Activated CD4-positive, alpha-beta T cell treated with anti-CD3 and anti-CD28 coated beads, Interleukin-2, amount 10 ng/mL, durations not matched to agents 24 days and 14 days (primary cell): ENCODE results near the gene ZNF630. TPM values are rescaled to one million over a fixed set of nuclear protein-coding genes. Genes with fewer than 3 reads are reported as not detected.
"Not testable (repeated sequence)": the region's sequence is repeated elsewhere in the genome, so short reads cannot be mapped to it uniquely, and the experiment has no call there.

ENCODE experiments used
- DNase-seq: peaks from one replicate; pipeline ENCODE4 v3.0.0; 2022
- H3K27ac Mint-ChIP-seq: one replicate; pipeline ENCODE4 v1.8.0; 2022; ENCODE audit warnings: mild to moderate bottlenecking, mixed read lengths
- H3K27me3 Mint-ChIP-seq: one replicate; pipeline ENCODE4 v1.8.0; 2022; ENCODE audit warnings: mixed read lengths
- H3K36me3 Mint-ChIP-seq: one replicate; pipeline ENCODE4 v1.8.0; 2022; ENCODE audit warnings: low read depth, mild to moderate bottlenecking, mixed read lengths
- H3K4me1 Mint-ChIP-seq: one replicate; pipeline ENCODE4 v1.8.0; 2021; ENCODE audit warnings: mixed read lengths
- H3K4me3 Mint-ChIP-seq: one replicate; pipeline ENCODE4 v1.8.0; 2022; ENCODE audit warnings: mild to moderate bottlenecking, moderate library complexity, mixed read lengths
- H3K9me3 Mint-ChIP-seq: one replicate; pipeline ENCODE4 v1.8.0; 2021; ENCODE audit warnings: mixed read lengths
- intact Hi-C: fragments of 100-400 bp; cut with micrococcal nuclease; formaldehyde crosslinking; loops from one replicate; pipeline ENCODE4 v1.15.1; 2023
- total RNA-seq: library from RNA; stranded (reverse); gene quantifications from 2 replicates; pipeline ENCODE4 v1.2.3, GENCODE V29; 2022

The ZNF630 gene
- 0.19 and 0.33 TPM in 2 replicates for total RNA-seq

- Mint-ChIP-seq H3K27ac (peak within 1 kb of the TSS; percentile 79), H3K36me3 (no peaks in the 10 kb centered on the region), H3K4me1 (peaks cover 10% of the 10 kb centered on the region), H3K27me3 (no peaks in the 10 kb centered on the region), H3K9me3 (peaks cover 4% of the 10 kb centered on the region), H3K4me3 (peak within 1 kb of the TSS; percentile 82)
- intact Hi-C loops: no loop called here
- DNase-seq: peak; percentile 78
Measured at GRCh38 chrX:48071064-48071985, at the start of gene ZNF630. Gene ZNF630, minus strand, starts transcription at chrX:48071640. Its CDS starts 4,754 bp downstream, at chrX:48066886.

- Mint-ChIP-seq H3K36me3 (no peaks in the 10 kb centered on the region), H3K4me3 (no peak overlapping the region), H3K27ac (no peak overlapping the region), H3K9me3 (no peaks in the 10 kb centered on the region), H3K27me3 (no peaks in the 10 kb centered on the region), H3K4me1 (no peaks in the 10 kb centered on the region)
- no peak for DNase-seq
- intact Hi-C loops: no loop called here
Measured at GRCh38 chrX:48107717-48108116, 36.3 kb upstream of the ZNF630 start.

- Mint-ChIP-seq H3K27ac (no peak overlapping the region), H3K27me3 (no peaks in the 10 kb centered on the region), H3K9me3 (no peaks in the 10 kb centered on the region), H3K36me3 (no peaks in the 10 kb centered on the region), H3K4me1 (no peaks in the 10 kb centered on the region), H3K4me3 (no peak overlapping the region)
- DNase-seq: no peak
- intact Hi-C loops: no loop called here
Measured at GRCh38 chrX:48102874-48103374, 31.5 kb upstream of the ZNF630 start.

DNA sequence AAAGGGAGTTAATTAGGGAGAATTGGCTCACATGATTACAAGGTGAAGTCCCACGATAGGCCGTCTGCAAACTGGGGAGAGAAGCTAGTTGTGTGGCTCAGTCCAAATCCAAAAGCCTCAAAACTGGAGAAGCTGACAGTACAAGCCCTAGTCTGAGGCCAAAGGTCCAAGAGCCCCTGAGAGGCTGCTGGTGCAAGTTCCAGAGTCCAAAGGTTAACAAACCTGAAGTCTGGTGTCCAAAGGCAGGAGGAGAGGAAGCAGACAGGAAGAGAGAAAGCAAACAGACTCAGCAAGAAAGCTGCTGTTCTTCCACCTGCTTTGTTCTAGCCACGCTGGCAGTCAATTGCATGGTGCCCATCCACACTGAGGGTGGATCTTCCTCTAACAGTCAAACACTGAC lies 30.0 kb upstream of the ZNF630 start:
- no peaks in the 10 kb centered on the region for H3K27me3 Mint-ChIP-seq
- H3K27ac Mint-ChIP-seq: no peak overlapping the region
- no peak for DNase-seq
- no peaks in the 10 kb centered on the region for H3K4me1 Mint-ChIP-seq
- intact Hi-C loops: no loop called here
- no peaks in the 10 kb centered on the region for H3K9me3 Mint-ChIP-seq
- no peak overlapping the region for H3K4me3 Mint-ChIP-seq
- H3K36me3 Mint-ChIP-seq: no peaks in the 10 kb centered on the region

- H3K27me3 Mint-ChIP-seq, H3K36me3 Mint-ChIP-seq, H3K9me3 Mint-ChIP-seq, intact Hi-C loops, DNase-seq, H3K27ac Mint-ChIP-seq, H3K4me1 Mint-ChIP-seq, H3K4me3 Mint-ChIP-seq: not testable (repeated sequence)
Measured at GRCh38 chrX:48092558-48092957, 21.1 kb upstream of the ZNF630 start.

DNA sequence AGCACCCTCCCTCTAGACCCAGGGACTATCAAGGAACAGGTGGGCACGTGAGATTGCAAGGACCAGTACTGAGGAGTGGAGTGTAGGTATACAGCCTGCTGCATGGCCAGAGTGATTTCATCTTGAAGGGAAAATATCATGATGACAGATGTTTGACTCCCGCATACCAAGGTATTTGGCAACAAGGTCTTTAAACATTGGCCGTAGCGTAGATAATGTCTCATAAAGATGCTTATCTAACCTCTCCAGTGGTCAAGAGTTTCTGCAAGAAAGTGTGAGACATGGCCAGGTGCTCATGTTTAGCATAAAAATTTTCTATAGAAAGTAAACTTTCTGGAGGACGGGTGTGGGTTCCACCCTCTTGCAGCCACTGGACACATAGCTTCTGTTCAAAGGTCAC lies 18.7 kb upstream of the ZNF630 start:
- H3K9me3 Mint-ChIP-seq: no peaks in the 10 kb centered on the region
- DNase-seq: no peak
- no peaks in the 10 kb centered on the region for H3K36me3 Mint-ChIP-seq
- no peaks in the 10 kb centered on the region for H3K4me1 Mint-ChIP-seq
- intact Hi-C loops: no loop called here
- no peaks in the 10 kb centered on the region for H3K27me3 Mint-ChIP-seq
- H3K27ac Mint-ChIP-seq: no peak overlapping the region
- no peak overlapping the region for H3K4me3 Mint-ChIP-seq

DNA sequence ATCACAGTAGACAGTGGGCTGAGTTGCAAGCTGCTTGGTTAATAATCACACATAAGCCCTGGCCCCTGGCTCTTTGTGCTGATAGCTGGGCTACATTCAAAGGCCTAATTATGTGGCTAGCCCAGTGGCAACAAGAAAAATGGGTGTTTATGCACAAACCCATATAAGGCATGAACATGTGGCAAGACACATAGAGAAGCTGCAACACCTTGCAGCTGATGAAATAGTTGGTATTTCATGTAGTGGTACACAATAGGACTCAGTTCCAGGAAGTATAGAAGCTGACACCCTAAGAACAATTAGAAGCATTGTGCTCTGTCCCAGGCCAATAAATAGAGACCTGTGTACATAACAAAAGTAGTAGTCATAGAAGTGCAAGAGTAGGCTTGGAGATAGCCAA lies 14.6 kb upstream of the ZNF630 start:
- no peaks in the 10 kb centered on the region for H3K27me3 Mint-ChIP-seq
- no peaks in the 10 kb centered on the region for H3K4me1 Mint-ChIP-seq
- no peaks in the 10 kb centered on the region for H3K9me3 Mint-ChIP-seq
- H3K4me3 Mint-ChIP-seq: no peak overlapping the region
- no peak overlapping the region for H3K27ac Mint-ChIP-seq
- intact Hi-C loops: loop anchor here (10.0 kb wide), 1 partner anchor 409 kb away; no protein-coding TSS in a partner anchor
- no peak for DNase-seq
- no peaks in the 10 kb centered on the region for H3K36me3 Mint-ChIP-seq

- intact Hi-C loops: loop anchor here (10.0 kb wide), 1 partner anchor 411 kb away; no protein-coding TSS in a partner anchor
- Mint-ChIP-seq H3K9me3 (no peaks in the 10 kb centered on the region), H3K27me3 (no peaks in the 10 kb centered on the region), H3K4me3 (no peak overlapping the region), H3K4me1 (no peaks in the 10 kb centered on the region), H3K27ac (no peak overlapping the region), H3K36me3 (no peaks in the 10 kb centered on the region)
- DNase-seq: no peak
Measured at GRCh38 chrX:48083706-48084105, 12.3 kb upstream of the ZNF630 start.

GRCh38 chrX:48083212-48083611 lies 11.8 kb upstream of the ZNF630 start:
- Mint-ChIP-seq H3K4me1 (no peaks in the 10 kb centered on the region), H3K4me3 (no peak overlapping the region), H3K27me3 (no peaks in the 10 kb centered on the region), H3K9me3 (no peaks in the 10 kb centered on the region), H3K27ac (no peak overlapping the region), H3K36me3 (no peaks in the 10 kb centered on the region)
- intact Hi-C loops: loop anchor here (10.0 kb wide), 1 partner anchor 412 kb away; no protein-coding TSS in a partner anchor
- DNase-seq: peak; percentile 77

DNA sequence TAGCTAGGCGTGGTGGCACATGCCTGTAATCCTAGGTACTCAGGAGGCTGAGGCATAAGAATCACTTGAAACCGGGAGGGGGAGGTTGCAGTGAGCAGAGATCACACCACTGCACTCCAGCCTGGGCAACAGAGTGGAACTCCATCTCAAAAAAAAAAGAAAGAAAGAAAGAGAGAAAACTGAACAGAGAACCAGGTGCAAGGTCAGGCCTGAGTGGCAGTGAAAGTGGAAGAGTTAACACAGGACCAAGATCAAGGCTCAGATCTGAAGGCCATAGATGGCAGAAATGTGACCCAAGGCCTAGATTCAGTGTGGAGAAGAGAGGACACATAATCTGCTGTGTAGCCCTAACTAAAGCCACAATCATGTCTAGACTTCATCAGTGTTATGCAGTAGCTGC lies 4.9 kb upstream of the ZNF630 start:
- intact Hi-C loops: no loop called here
- no peaks in the 10 kb centered on the region for H3K27me3 Mint-ChIP-seq

DNA sequence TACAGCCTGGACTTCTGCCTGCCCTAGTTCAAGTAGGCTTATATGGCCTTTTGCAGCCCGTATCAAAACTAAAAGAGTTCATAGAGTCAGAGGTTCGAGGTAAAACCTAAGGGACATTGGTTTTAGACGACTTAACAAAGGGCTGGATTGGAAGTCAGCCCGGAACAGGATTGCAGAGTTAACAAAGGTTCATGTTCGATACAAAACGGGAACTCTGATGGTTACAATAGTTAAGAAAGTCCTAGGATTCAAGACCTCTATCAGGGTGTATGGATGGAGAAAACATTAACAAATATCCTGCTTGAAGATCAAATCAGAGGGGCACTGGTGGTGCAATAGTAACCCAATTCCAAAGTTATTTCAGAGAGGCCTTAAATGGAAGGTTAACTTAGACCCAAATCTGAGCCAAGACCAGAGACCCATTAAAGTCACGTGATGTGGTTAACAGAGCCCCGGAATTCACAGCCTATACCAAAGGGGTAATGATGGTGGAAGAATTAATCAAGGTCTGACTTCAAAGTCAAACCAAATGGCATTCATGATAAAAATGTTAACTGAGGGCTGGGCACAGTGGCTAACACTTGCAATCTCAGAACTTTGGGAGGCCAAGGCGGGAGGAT lies 656 bp upstream of the ZNF630 start:
- Mint-ChIP-seq H3K4me3 (peak overlapping the region; percentile 82), H3K36me3 (no peaks in the 10 kb centered on the region), H3K4me1 (peaks cover 10% of the 10 kb centered on the region), H3K27ac (peak overlapping the region; percentile 79), H3K27me3 (no peaks in the 10 kb centered on the region), H3K9me3 (peaks cover 4% of the 10 kb centered on the region)
- intact Hi-C loops: no loop called here
- DNase-seq: no peak

More for the DNA sequence above, 4.9 kb upstream of the ZNF630 start:
- no peak for DNase-seq
- Mint-ChIP-seq H3K4me1 (peaks cover 3% of the 10 kb centered on the region), H3K27ac (no peak overlapping the region), H3K36me3 (no peaks in the 10 kb centered on the region), H3K9me3 (no peaks in the 10 kb centered on the region), H3K4me3 (no peak overlapping the region)

GRCh38 chrX:48068096-48068887 lies 3.1 kb downstream of the ZNF630 start:
- H3K4me1 Mint-ChIP-seq: peaks cover 10% of the 10 kb centered on the region
- no peak for DNase-seq
- H3K36me3 Mint-ChIP-seq: no peaks in the 10 kb centered on the region
- H3K4me3 Mint-ChIP-seq: no peak overlapping the region
- intact Hi-C loops: no loop called here
- peaks cover 4% of the 10 kb centered on the region for H3K9me3 Mint-ChIP-seq
- no peak overlapping the region for H3K27ac Mint-ChIP-seq
- H3K27me3 Mint-ChIP-seq: no peaks in the 10 kb centered on the region

GRCh38 chrX:48064261-48064660 lies 7.2 kb downstream of the ZNF630 start:
- Mint-ChIP-seq H3K36me3 (peaks cover 6% of the 10 kb centered on the region), H3K27me3 (no peaks in the 10 kb centered on the region), H3K27ac (no peak overlapping the region)

More at GRCh38 chrX:48064261-48064660, 7.2 kb downstream of the ZNF630 start:
- intact Hi-C loops: no loop called here
- H3K9me3 Mint-ChIP-seq: peaks cover 4% of the 10 kb centered on the region
- DNase-seq: no peak
- peaks cover 2% of the 10 kb centered on the region for H3K4me1 Mint-ChIP-seq
- H3K4me3 Mint-ChIP-seq: no peak overlapping the region
